ENCODE results near the gene MTERF2. TPM values are rescaled to one million over a fixed set of nuclear protein-coding genes. Genes with fewer than 3 reads are reported as not detected.
A peak's percentile ranks its signal among the peaks of the same experiment; 100 is the strongest.

The MTERF2 gene
- total and polyA plus RNA-seq, 2 of the 13 experiments (the other 11 are each of a cell fraction or from before 2014, with no cell fraction given): 8.0 to 11.6 TPM

DNA sequence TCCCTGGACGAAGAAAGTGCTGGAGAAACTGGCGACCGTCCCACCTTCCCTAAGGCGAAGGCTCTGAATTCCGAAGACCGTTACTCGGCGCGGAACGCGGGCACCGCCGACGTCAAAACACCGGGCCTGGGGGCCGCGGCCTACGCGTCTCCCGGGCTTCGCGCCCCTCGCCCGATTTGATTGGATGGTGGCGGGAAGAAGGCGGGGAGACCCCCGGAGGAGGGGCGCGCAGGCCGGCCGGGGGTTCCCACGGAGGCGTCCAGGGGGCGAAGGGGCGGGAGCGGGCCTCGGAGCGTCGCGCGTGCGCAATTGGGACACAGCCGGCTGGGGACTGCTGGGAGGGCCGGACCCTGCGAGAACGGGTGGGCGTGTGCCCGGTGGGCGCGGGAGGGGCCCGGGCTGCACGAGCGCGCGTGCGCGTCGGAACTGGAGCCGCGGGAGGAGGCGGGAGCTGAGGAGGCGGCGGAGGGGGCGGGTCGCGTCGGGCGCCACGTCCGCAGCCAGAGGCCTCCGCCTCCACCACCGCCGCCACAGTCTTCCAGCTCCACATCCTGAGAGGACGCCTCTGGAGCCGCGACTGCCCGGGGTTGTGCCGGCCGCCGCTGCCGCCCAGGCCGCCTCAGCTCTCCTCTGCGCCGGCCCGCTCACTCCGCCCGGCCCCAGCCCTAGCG lies 31.4 kb downstream of the MTERF2 start, which contains the start of gene TMEM263 (continued):
- TF ChIP-seq TSC22D2 (CRISPR knock-in tag; IDR thresholded peaks at IDR 0.05; ENCODE audit: borderline replicate concordance) (no peak), ZFP36 (IDR thresholded peaks at IDR 0.05; ENCODE audit: borderline replicate concordance, low read depth, low read length, partially characterized antibody) (no peak), HNRNPLL (IDR thresholded peaks at IDR 0.05; ENCODE audit: low read depth, low read length, poor library complexity, severe bottlenecking) (peak; percentile 87), AGO1 (IDR thresholded peaks at IDR 0.05; ENCODE audit: low read depth, low read length, poor library complexity, severe bottlenecking) (peak; percentile 43), ZNF670 (CRISPR knock-in tag; IDR thresholded peaks at IDR 0.05; ENCODE audit: borderline replicate concordance) (peak; percentile 76; the same call in 1 of the 2 replicates), ZNF362 (CRISPR knock-in tag; IDR thresholded peaks at IDR 0.05; ENCODE audit: borderline replicate concordance) (no peak; the same call in 1 of the 2 replicates), RORA (CRISPR knock-in tag; IDR thresholded peaks at IDR 0.05) (no peak), KLF15 (CRISPR knock-in tag; IDR thresholded peaks at IDR 0.05; ENCODE audit: borderline replicate concordance) (0 out of 2 replicates have a peak, but pooled peaks have one; percentile 58), MTF1 (CRISPR knock-in tag; IDR thresholded peaks at IDR 0.05) (peak; percentile 74; the same call in 1 of the 2 replicates), CERS6 (CRISPR knock-in tag; IDR thresholded peaks at IDR 0.05) (no peak), MAZ (IDR thresholded peaks at IDR 0.05; ENCODE audit: borderline replicate concordance, low read depth, low read length) (peak; percentile 90), MAZ (CRISPR knock-in tag; IDR thresholded peaks at IDR 0.05; ENCODE audit: low read depth) (peak; percentile 83), ETV6 (CRISPR knock-in tag; conservative IDR thresholded peaks at IDR 0.05) (0 out of 2 replicates have a peak, but pooled peaks have one; percentile 29), TFDP2 (CRISPR knock-in tag; IDR thresholded peaks at IDR 0.05) (peak; percentile 95), KDM6A (CRISPR knock-in tag; IDR thresholded peaks at IDR 0.05; ENCODE audit: low read depth) (no peak), GABPA (IDR thresholded peaks at IDR 0.05; ENCODE audit: low read depth, low read length) (no peak), GABPA (CRISPR knock-in tag; IDR thresholded peaks at IDR 0.05; ENCODE audit: low read depth) (no peak), FOXJ3 (CRISPR knock-in tag; IDR thresholded peaks at IDR 0.05; ENCODE audit: borderline replicate concordance) (no peak), ZNF749 (CRISPR knock-in tag; IDR thresholded peaks at IDR 0.05; ENCODE audit: borderline replicate concordance) (0 out of 2 replicates have a peak, but pooled peaks have one; percentile 57), SNAPC5 (CRISPR knock-in tag; IDR thresholded peaks at IDR 0.05; ENCODE audit: borderline replicate concordance) (peak; percentile 61; the same call in 1 of the 2 replicates), ZNF567 (CRISPR knock-in tag; IDR thresholded peaks at IDR 0.05; ENCODE audit: borderline replicate concordance) (0 out of 2 replicates have a peak, but pooled peaks have one; percentile 23)
- TF ChIP-seq, protein P1, sequence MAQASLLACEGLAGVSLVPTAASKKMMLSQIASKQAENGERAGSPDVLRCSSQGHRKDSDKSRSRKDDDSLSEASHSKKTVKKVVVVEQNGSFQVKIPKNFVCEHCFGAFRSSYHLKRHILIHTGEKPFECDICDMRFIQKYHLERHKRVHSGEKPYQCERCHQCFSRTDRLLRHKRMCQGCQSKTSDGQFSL (CRISPR knock-in tag; IDR thresholded peaks at IDR 0.05): 0 out of 2 replicates have a peak, but pooled peaks have one; percentile 65
